ENCODE data around the gene CXCR3. TPM values are rescaled to one million over a fixed set of nuclear protein-coding genes. Genes with fewer than 3 reads are reported as not detected.

Gene CXCR3
- total RNA-seq = 1.7 TPM
- 0.24 TPM for polyA plus RNA-seq (ENCODE audit: insufficient read depth, low read depth, low replicate concordance)
- long read RNA-seq, donor 1 = 0 reads
- long read RNA-seq, donor 2 = 0 reads
- long read RNA-seq, donor 3 = 0 reads
- long read RNA-seq, donor 4 = 0 reads
- long read RNA-seq, donor 5 = 0 reads
- long read RNA-seq, donor 6 = 0 reads
- long read RNA-seq, donor 7 = 0 reads
- long read RNA-seq, donor 8 = 0 reads
- long read RNA-seq, donor 9 = 0 reads
- long read RNA-seq, donor 10 = 0 reads

GRCh38 chrX:71618303-71618721, at the start of gene CXCR3:
Gene CXCR3 (minus strand): TSS chrX:71618511. CDS start chrX:71618449, 62 bp downstream.
- no peak for DNase-seq
- H3K36me3 ChIP-seq (ENCODE audit: control insufficient read depth in 2 of 3, insufficient read depth in 3 of 3, low read length in 3 of 3) = no peaks in the 10 kb centered on the region
- peak within 1 kb of the TSS; percentile 28 to 43 for H3K27ac ChIP-seq (ENCODE audit: low read depth in 2 of 2, low read length in 2 of 2)
- no peak within 1 kb of the TSS for H3K9ac ChIP-seq (ENCODE audit: low read length in 3 of 3)
- peaks cover 0 to 7% (median 5%) of the 10 kb centered on the region in 3 donors for H3K4me1 ChIP-seq (ENCODE audit: control insufficient read depth in 2 of 3, insufficient read depth in 2 of 3, low read depth in 1 of 3, low read length in 3 of 3)
- FAIRE-seq = no peak
- H3K4me3 ChIP-seq (ENCODE audit: low read length in 3 of 3) = no peak within 1 kb of the TSS
- intact Hi-C loops (cut with DNase I) = no loop called here
- no peaks in the 10 kb centered on the region for H3K27me3 ChIP-seq (ENCODE audit: control insufficient read depth, insufficient read depth, low read length)
- no peaks in the 10 kb centered on the region for H3K9me3 ChIP-seq (ENCODE audit: control insufficient read depth in 2 of 3, insufficient read depth in 1 of 3, low read length in 3 of 3)
- TF ChIP-seq, protein P1, sequence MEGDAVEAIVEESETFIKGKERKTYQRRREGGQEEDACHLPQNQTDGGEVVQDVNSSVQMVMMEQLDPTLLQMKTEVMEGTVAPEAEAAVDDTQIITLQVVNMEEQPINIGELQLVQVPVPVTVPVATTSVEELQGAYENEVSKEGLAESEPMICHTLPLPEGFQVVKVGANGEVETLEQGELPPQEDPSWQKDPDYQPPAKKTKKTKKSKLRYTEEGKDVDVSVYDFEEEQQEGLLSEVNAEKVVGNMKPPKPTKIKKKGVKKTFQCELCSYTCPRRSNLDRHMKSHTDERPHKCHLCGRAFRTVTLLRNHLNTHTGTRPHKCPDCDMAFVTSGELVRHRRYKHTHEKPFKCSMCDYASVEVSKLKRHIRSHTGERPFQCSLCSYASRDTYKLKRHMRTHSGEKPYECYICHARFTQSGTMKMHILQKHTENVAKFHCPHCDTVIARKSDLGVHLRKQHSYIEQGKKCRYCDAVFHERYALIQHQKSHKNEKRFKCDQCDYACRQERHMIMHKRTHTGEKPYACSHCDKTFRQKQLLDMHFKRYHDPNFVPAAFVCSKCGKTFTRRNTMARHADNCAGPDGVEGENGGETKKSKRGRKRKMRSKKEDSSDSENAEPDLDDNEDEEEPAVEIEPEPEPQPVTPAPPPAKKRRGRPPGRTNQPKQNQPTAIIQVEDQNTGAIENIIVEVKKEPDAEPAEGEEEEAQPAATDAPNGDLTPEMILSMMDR (IDR thresholded peaks at IDR 0.05; ENCODE audit: borderline replicate concordance, extremely low read depth, insufficient read depth) = no peak

- TF ChIP-seq, protein P1 (IDR thresholded peaks at IDR 0.05; ENCODE audit: borderline replicate concordance, extremely low read depth, insufficient read depth) = no peak
- peak in 1 of 5 donors; percentile 74 for DNase-seq
Observed at GRCh38 chrX:71667328-71668247, 49.3 kb upstream of the CXCR3 start, which contains the start of gene LOC101059915. Gene LOC101059915 (plus strand): TSS chrX:71667546.

DNA sequence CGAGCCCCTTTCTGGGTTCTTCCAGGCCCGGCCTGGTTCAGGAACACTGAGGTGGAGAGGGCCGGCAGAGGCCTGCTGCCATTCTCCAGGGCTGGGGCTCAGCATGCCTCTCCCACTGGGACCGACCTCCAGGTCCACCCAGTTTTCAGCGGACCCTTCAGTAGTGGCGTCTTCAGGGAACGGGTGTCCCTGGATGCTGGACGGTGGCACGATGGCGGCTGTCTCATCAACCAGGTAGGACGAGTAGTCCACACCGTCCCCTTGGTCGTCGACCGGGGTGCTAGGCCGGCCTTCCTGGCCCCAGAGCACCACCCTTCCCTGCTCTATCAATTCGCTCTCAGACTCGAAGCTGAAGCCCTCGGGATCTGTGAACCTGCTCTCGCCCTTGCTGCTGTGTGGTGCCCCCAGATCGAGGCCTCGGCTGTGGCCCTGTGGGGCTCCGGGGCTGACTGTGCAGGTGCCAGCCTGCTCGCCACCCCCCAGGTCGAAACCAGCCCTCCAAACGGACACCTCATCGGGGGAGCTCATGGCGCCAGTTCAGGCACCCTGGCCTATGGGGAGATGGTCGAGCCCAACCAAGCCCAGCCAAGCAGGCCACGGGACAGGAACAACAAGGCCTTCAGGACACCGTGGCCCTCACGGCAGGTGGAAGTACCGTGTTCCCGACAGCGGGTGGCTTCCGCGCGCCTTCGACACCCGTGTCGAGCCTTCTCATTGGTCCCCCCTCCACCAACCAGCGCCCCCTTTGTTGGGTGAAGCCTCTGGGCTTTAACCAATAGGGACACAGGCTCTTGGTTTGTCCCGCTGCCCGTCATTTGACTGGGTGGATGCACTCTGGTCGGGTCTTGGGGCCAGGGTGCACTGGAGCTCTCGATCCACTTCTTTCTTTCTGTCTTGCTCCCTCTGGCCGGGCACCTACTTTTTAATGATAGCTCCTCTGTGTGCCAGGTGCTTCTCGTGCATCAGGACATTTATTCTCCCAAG, 48.2 kb upstream of the CXCR3 start:
- no peak for FAIRE-seq
- Histone ChIP-seq H3K9me3 (ENCODE audit: control insufficient read depth in 2 of 3, insufficient read depth in 1 of 3, low read length in 3 of 3) (no peaks in the 10 kb centered on the region), H3K4me3 (ENCODE audit: low read length in 3 of 3) (no peak overlapping the region), H3K27ac (ENCODE audit: low read depth in 2 of 2, low read length in 2 of 2) (no peak overlapping the region), H3K36me3 (ENCODE audit: control insufficient read depth in 2 of 3, insufficient read depth in 3 of 3, low read length in 3 of 3) (no peaks in the 10 kb centered on the region), H3K4me1 (ENCODE audit: control insufficient read depth in 2 of 3, insufficient read depth in 2 of 3, low read depth in 1 of 3, low read length in 3 of 3) (no peaks in the 10 kb centered on the region), H3K27me3 (ENCODE audit: control insufficient read depth, insufficient read depth, low read length) (no peaks in the 10 kb centered on the region), H3K9ac (ENCODE audit: low read length in 3 of 3) (no peak overlapping the region)
- DNase-seq = peak in 1 of 5 donors; percentile 75
- intact Hi-C loops (cut with DNase I) = no loop called here
- TF ChIP-seq, protein P1 (IDR thresholded peaks at IDR 0.05; ENCODE audit: borderline replicate concordance, extremely low read depth, insufficient read depth) = no peak

More at GRCh38 chrX:71667328-71668247, 49.3 kb upstream of the CXCR3 start, which contains the start of gene LOC101059915:
- no peaks in the 10 kb centered on the region for H3K9me3 ChIP-seq (ENCODE audit: control insufficient read depth in 2 of 3, insufficient read depth in 1 of 3, low read length in 3 of 3)
- no peaks in the 10 kb centered on the region for H3K4me1 ChIP-seq (ENCODE audit: control insufficient read depth in 2 of 3, insufficient read depth in 2 of 3, low read depth in 1 of 3, low read length in 3 of 3)
- no peak for FAIRE-seq
- intact Hi-C loops (cut with DNase I) = no loop called here
- H3K4me3 ChIP-seq (ENCODE audit: low read length in 3 of 3) = no peak within 1 kb of the TSS
- no peak within 1 kb of the TSS for H3K27ac ChIP-seq (ENCODE audit: low read depth in 2 of 2, low read length in 2 of 2)
- no peaks in the 10 kb centered on the region for H3K27me3 ChIP-seq (ENCODE audit: control insufficient read depth, insufficient read depth, low read length)
- H3K9ac ChIP-seq (ENCODE audit: low read length in 3 of 3) = no peak within 1 kb of the TSS
- no peaks in the 10 kb centered on the region for H3K36me3 ChIP-seq (ENCODE audit: control insufficient read depth in 2 of 3, insufficient read depth in 3 of 3, low read length in 3 of 3)

Data from kidney (tissue), 22 donors.